ENCODE data around the gene CDC42SE1. TPM values are rescaled to one million over a fixed set of nuclear protein-coding genes. Genes with fewer than 3 reads are reported as not detected.

CDC42SE1 gene
- total RNA-seq, 5 donors from 2014 or later (not counting 1 experiment from before 2014, with no cell fraction given) = 419 to 475 (median 450) TPM

GRCh38 chr1:151050051-151050688 is 9.3 kb downstream of the CDC42SE1 start:
- Histone ChIP-seq H3K36me3 (ENCODE audit: control insufficient read depth in 2 of 2, extremely low read depth in 1 of 2, insufficient read depth in 1 of 2, low read length in 1 of 2) (peaks cover 2 to 44% of the 10 kb centered on the region in 2 donors), H3K9me3 (no peaks in the 10 kb centered on the region), H3K27me3 (replicated peaks in 1 of 2; ENCODE audit: control insufficient read depth in 2 of 2, extremely low read depth in 1 of 2, insufficient read depth in 2 of 2, low read length in 1 of 2) (no peaks in the 10 kb centered on the region), H3K27ac (ENCODE audit: low read length) (no peak overlapping the region), H3K4me1 (ENCODE audit: control insufficient read depth in 1 of 2, extremely low read depth in 1 of 2, insufficient read depth in 2 of 2, low read length in 2 of 2) (peaks cover 34 to 62% of the 10 kb centered on the region in 2 experiments), H3K4me3 (ENCODE audit: control insufficient read depth in 1 of 2, extremely low read depth in 1 of 2, low read length in 1 of 2) (no peak overlapping the region)
- Mint-ChIP-seq H3K36me3 (peaks cover 35% of the 10 kb centered on the region), H3K27me3 (no peaks in the 10 kb centered on the region), H3K4me3 (peak overlapping the region in 1 of 3 donors; percentile 92), H3K27ac (peak overlapping the region; percentile 96), H3K9me3 (no peaks in the 10 kb centered on the region), H3K4me1 (peaks cover 80 to 88% (median 81%) of the 10 kb centered on the region in 3 donors)
- DNase-seq (no peak), ATAC-seq (replicated peaks in 1 of 4) (no peak)
- POLR2A ChIA-PET = interaction anchor here in 1 of 2 donors (0.6 kb wide), 1 partner anchor 134 kb away, joined by 6 read pairs; no protein-coding TSS in a partner anchor
- CTCF ChIA-PET = interaction anchor here in 1 of 2 donors (1.0 to 1.1 kb wide), 2 partner anchors 10 to 51 kb away, joined by 3 to 7 read pairs; partner anchors contain the start of gene MLLT11
- WGBS (ENCODE audit: insufficient coverage) = no CpG with 5 or more reads among the region's 2 CpGs

DNA sequence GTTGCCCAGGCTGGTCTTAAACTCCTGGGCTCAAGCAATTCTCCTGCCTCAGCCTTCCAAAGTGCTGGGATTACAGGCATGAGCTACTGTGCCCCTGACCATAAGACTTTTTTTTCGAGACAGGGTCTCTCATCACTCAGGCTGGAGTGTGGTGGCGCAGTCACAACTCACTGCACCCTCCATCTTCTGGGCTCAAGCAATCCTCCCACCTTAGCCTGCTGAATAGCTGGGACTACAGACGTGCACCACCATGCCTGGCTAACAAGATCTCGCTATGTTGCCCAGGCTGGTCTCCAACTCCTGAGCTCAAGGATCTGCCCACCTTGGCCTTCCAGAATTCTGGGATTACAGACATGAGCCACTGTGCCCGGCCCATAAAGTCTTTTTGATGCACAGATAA is 10.0 kb downstream of the CDC42SE1 start:
- H3K27ac Mint-ChIP-seq = peak overlapping the region; percentile 96
- no peaks in the 10 kb centered on the region for H3K27me3 Mint-ChIP-seq
- H3K4me3 Mint-ChIP-seq = peak overlapping the region in 2 of 3 donors; percentile 34 to 92
- POLR2A ChIA-PET = interaction anchor here in 1 of 2 donors (0.7 kb wide), 1 partner anchor 48 kb away, joined by 3 read pairs; no protein-coding TSS in a partner anchor
- Histone ChIP-seq H3K9me3 (no peaks in the 10 kb centered on the region), H3K27ac (ENCODE audit: low read length) (no peak overlapping the region), H3K4me3 (ENCODE audit: control insufficient read depth in 1 of 2, extremely low read depth in 1 of 2, low read length in 1 of 2) (no peak overlapping the region), H3K4me1 (ENCODE audit: control insufficient read depth in 1 of 2, extremely low read depth in 1 of 2, insufficient read depth in 2 of 2, low read length in 2 of 2) (peaks cover 27 to 55% of the 10 kb centered on the region in 2 experiments), H3K36me3 (ENCODE audit: control insufficient read depth in 2 of 2, extremely low read depth in 1 of 2, insufficient read depth in 1 of 2, low read length in 1 of 2) (peaks cover 2 to 37% of the 10 kb centered on the region in 2 donors), H3K27me3 (replicated peaks in 1 of 2; ENCODE audit: control insufficient read depth in 2 of 2, extremely low read depth in 1 of 2, insufficient read depth in 2 of 2, low read length in 1 of 2) (no peaks in the 10 kb centered on the region)
- peaks cover 73 to 82% (median 74%) of the 10 kb centered on the region in 3 donors for H3K4me1 Mint-ChIP-seq
- DNase-seq (peak in 1 of 35 experiments; percentile 23), ATAC-seq (replicated peaks in 1 of 4) (no peak)
- no peaks in the 10 kb centered on the region for H3K9me3 Mint-ChIP-seq
- CTCF ChIA-PET = interaction anchor here (1.0 to 2.0 kb wide), 3 partner anchors 8 to 52 kb away, joined by 3 to 10 read pairs (median 7); partner anchors contain the start of gene MLLT11 (in 1 of the 2)
- H3K36me3 Mint-ChIP-seq = peaks cover 27% of the 10 kb centered on the region
- 97% methylated on average over 4 of the region's 5 CpGs for WGBS (ENCODE audit: insufficient coverage)

DNA sequence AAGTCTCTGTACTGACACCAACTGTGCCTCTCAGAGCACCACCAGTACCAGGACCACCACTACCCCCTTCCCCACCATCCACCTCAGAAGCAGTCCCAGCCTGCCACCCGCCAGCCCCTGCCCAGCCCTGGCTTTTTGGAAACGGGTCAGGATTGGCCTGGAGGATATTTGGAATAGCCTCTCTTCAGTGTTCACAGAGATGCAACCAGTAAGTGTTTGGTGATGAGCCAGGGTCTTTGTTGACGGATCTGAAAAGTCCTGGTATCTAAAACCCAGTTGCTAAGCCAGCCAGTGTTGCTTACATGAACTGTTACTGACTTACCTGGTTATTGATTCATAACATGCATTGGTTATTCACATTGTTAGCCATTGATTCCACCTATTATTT is 10.8 kb downstream of the CDC42SE1 start:
- peaks cover 68 to 78% (median 69%) of the 10 kb centered on the region in 3 donors for H3K4me1 Mint-ChIP-seq
- peak overlapping the region; percentile 88 to 92 (median 89) for H3K4me3 Mint-ChIP-seq
- Histone ChIP-seq H3K36me3 (ENCODE audit: control insufficient read depth in 2 of 2, extremely low read depth in 1 of 2, insufficient read depth in 1 of 2, low read length in 1 of 2) (peaks cover 2 to 29% of the 10 kb centered on the region in 2 donors), H3K27me3 (replicated peaks in 1 of 2; ENCODE audit: control insufficient read depth in 2 of 2, extremely low read depth in 1 of 2, insufficient read depth in 2 of 2, low read length in 1 of 2) (no peaks in the 10 kb centered on the region), H3K4me1 (ENCODE audit: control insufficient read depth in 1 of 2, extremely low read depth in 1 of 2, insufficient read depth in 2 of 2, low read length in 2 of 2) (peaks cover 22 to 47% of the 10 kb centered on the region in 2 experiments), H3K9me3 (no peaks in the 10 kb centered on the region), H3K4me3 (ENCODE audit: control insufficient read depth in 1 of 2, extremely low read depth in 1 of 2, low read length in 1 of 2) (peak overlapping the region; percentile 75 to 95), H3K27ac (ENCODE audit: low read length) (peak overlapping the region; percentile 72)
- ChIA-PET POLR2A (interaction anchor here in 1 of 2 donors (1.5 kb wide), 1 partner anchor 9 kb away, joined by 16 read pairs; no protein-coding TSS in a partner anchor), CTCF (interaction anchor here in 1 of 2 donors (0.6 to 2.0 kb wide), 5 partner anchors 9 to 653 kb away, joined by 3 to 10 read pairs (median 6); partner anchors contain the start of genes CDC42SE1 and MLLT11)
- H3K27me3 Mint-ChIP-seq = no peaks in the 10 kb centered on the region
- H3K9me3 Mint-ChIP-seq = no peaks in the 10 kb centered on the region
- peaks cover 24% of the 10 kb centered on the region for H3K36me3 Mint-ChIP-seq
- 40% methylated on average over 2 of the region's 3 CpGs for WGBS (ENCODE audit: insufficient coverage)
- peak overlapping the region; percentile 96 for H3K27ac Mint-ChIP-seq
- DNase-seq (no peak), ATAC-seq (replicated peaks in 1 of 4) (peak in 2 of 4 experiments; percentile 4 to 28)

GRCh38 chr1:151047925-151048644 is 11.3 kb downstream of the CDC42SE1 start:
- H3K4me1 Mint-ChIP-seq = peaks cover 70 to 78% (median 73%) of the 10 kb centered on the region in 3 donors
- peak overlapping the region; percentile 75 to 95 for H3K4me3 ChIP-seq (ENCODE audit: control insufficient read depth in 1 of 2, extremely low read depth in 1 of 2, low read length in 1 of 2)
- under 1% methylated on average over 45 of the region's 48 CpGs for WGBS (ENCODE audit: insufficient coverage)
- no peaks in the 10 kb centered on the region for H3K9me3 ChIP-seq
- no peaks in the 10 kb centered on the region for H3K27me3 ChIP-seq (replicated peaks in 1 of 2; ENCODE audit: control insufficient read depth in 2 of 2, extremely low read depth in 1 of 2, insufficient read depth in 2 of 2, low read length in 1 of 2)
- peak overlapping the region; percentile 88 to 92 (median 89) for H3K4me3 Mint-ChIP-seq
- peak overlapping the region; percentile 96 for H3K27ac Mint-ChIP-seq
- peaks cover 20 to 41% of the 10 kb centered on the region in 2 experiments for H3K4me1 ChIP-seq (ENCODE audit: control insufficient read depth in 1 of 2, extremely low read depth in 1 of 2, insufficient read depth in 2 of 2, low read length in 2 of 2)
- H3K27ac ChIP-seq (ENCODE audit: low read length) = peak overlapping the region; percentile 72
- ChIA-PET POLR2A (interaction anchor here (0.6 to 1.5 kb wide), 4 partner anchors 10 to 68 kb away, joined by 3 to 16 read pairs (median 8); no protein-coding TSS in a partner anchor), CTCF (interaction anchor here (0.6 to 2.0 kb wide), 8 partner anchors 8 to 652 kb away, joined by 3 to 10 read pairs (median 6); partner anchors contain the start of genes CDC42SE1 (in 1 of the 2) and MLLT11 (in 1 of the 2))
- H3K36me3 Mint-ChIP-seq = peaks cover 20% of the 10 kb centered on the region
- H3K27me3 Mint-ChIP-seq = no peaks in the 10 kb centered on the region
- H3K9me3 Mint-ChIP-seq = no peaks in the 10 kb centered on the region
- peaks cover 2 to 26% of the 10 kb centered on the region in 2 donors for H3K36me3 ChIP-seq (ENCODE audit: control insufficient read depth in 2 of 2, extremely low read depth in 1 of 2, insufficient read depth in 1 of 2, low read length in 1 of 2)
- peak in 33 of 35 experiments; percentile 32 to 79 (median 50) for DNase-seq
- peak; percentile 61 to 79 (median 64) for ATAC-seq (replicated peaks in 1 of 4)

DNA sequence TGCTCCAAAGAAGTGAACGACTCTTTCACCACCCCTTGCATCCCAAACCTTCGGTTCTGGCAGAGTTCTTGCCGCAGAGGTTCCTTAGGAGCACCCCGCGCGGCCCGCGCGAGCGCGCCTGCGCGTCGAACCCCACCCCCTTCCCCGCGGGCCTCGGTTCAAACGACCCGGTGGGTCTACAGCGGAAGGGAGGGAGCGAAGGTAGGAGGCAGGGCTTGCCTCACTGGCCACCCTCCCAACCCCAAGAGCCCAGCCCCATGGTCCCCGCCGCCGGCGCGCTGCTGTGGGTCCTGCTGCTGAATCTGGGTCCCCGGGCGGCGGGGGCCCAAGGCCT is 11.9 kb downstream of the CDC42SE1 start, which contains the start of gene C1orf56:
Gene C1orf56, plus strand, starts transcription at position 161 of the 334 bp plus-strand sequence. Its CDS starts 97 bp downstream, at position 258.
- Mint-ChIP-seq H3K27ac (peak within 1 kb of the TSS; percentile 96), H3K27me3 (no peaks in the 10 kb centered on the region), H3K36me3 (peaks cover 17% of the 10 kb centered on the region), H3K9me3 (no peaks in the 10 kb centered on the region), H3K4me1 (peaks cover 70 to 78% (median 73%) of the 10 kb centered on the region in 3 donors), H3K4me3 (peak within 1 kb of the TSS; percentile 88 to 92 (median 89))
- peak within 1 kb of the TSS; percentile 75 to 95 for H3K4me3 ChIP-seq (ENCODE audit: control insufficient read depth in 1 of 2, extremely low read depth in 1 of 2, low read length in 1 of 2)
- H3K27ac ChIP-seq (ENCODE audit: low read length) = peak within 1 kb of the TSS; percentile 72
- peaks cover 16 to 39% of the 10 kb centered on the region in 2 experiments for H3K4me1 ChIP-seq (ENCODE audit: control insufficient read depth in 1 of 2, extremely low read depth in 1 of 2, insufficient read depth in 2 of 2, low read length in 2 of 2)
- 0% methylated on average over 7 of the region's 29 CpGs for WGBS (ENCODE audit: insufficient coverage)
- no peaks in the 10 kb centered on the region for H3K9me3 ChIP-seq
- ChIA-PET POLR2A (interaction anchor here (0.6 to 1.5 kb wide), 5 partner anchors 9 to 170 kb away, joined by 3 to 16 read pairs (median 7); no protein-coding TSS in a partner anchor), CTCF (interaction anchor here (0.6 to 2.0 kb wide), 7 partner anchors 8 to 52 kb away, joined by 3 to 10 read pairs (median 6); partner anchors contain the start of genes CDC42SE1 (in 1 of the 2) and MLLT11 (in 1 of the 2))
- DNase-seq (peak in 30 of 35 experiments; percentile 24 to 74 (median 44)), ATAC-seq (replicated peaks in 1 of 4) (peak; percentile 56 to 73 (median 71))
- peaks cover 2 to 20% of the 10 kb centered on the region in 2 donors for H3K36me3 ChIP-seq (ENCODE audit: control insufficient read depth in 2 of 2, extremely low read depth in 1 of 2, insufficient read depth in 1 of 2, low read length in 1 of 2)
- no peaks in the 10 kb centered on the region for H3K27me3 ChIP-seq (replicated peaks in 1 of 2; ENCODE audit: control insufficient read depth in 2 of 2, extremely low read depth in 1 of 2, insufficient read depth in 2 of 2, low read length in 1 of 2)

All from T-cell (primary cell).